T-helper 2 cell treated with Interferon-gamma antibody and Interleukin-4, amounts not matched to agents 100 ng/mL and 5 ng/mL, for 36 hours (primary cell): ENCODE measurements around the gene ITGAE. TPM values are rescaled to one million over a fixed set of nuclear protein-coding genes. Genes with fewer than 3 reads are reported as not detected.
"Not testable (repeated sequence)": the region's sequence is repeated elsewhere in the genome, so short reads cannot be mapped to it uniquely, and the experiment has no call there.

Experiments
- intact Hi-C: fragments of 100-400 bp; cut with micrococcal nuclease; formaldehyde crosslinking; loops from one replicate; pipeline ENCODE4 v1.15.1; 2023
- total RNA-seq: library from RNA; stranded (reverse); gene quantifications from 2 replicates; pipeline ENCODE4 v1.2.3, GENCODE V29; 2022

ITGAE gene
- total RNA-seq, 1 donor from 2014 or later, result 34.5 TPM

GRCh38 chr17:3796822-3797170, 4.2 kb downstream of the ITGAE start:
- intact Hi-C loops, result loop anchor here (5.0 kb wide), 1 partner anchor 44 kb away; no protein-coding TSS in a partner anchor

DNA sequence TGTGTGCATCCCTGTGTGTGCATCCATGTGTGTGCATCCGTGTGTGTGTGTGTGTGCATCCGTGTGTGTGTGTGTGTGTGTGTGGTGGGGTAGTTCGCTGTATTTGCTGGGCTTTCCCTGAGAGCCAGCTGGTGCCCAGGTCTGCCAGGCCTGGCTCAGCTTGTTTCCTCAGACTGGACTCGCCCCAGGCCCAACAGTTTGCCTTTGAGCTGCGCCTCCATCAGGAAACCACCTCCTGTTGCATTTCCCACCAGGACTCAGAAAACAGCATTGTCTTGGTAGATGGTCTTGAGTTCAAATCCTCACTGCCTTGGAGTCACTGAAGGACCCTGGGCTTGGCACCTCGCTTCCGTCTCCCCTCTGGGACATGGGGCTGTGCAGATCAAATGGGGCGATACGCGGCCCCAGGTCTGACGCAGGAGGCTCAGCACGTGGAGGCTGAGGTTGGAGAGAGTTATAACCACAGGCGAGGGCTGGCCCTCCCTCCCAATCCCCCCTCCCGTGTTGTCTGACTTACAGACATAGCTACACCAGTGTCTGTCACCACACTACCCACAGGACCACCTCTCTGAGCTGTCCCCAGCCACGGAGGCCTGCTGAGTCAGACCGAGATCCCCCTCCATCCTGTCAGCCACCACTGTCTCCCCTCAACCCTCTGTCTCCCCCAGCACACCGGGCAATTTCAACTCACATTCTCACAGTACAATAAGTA, 4.7 kb downstream of the ITGAE start:
- intact Hi-C loops, result loop anchor here (5.0 kb wide), 1 partner anchor 44 kb away; no protein-coding TSS in a partner anchor

GRCh38 chr17:3795390-3796102, 5.4 kb downstream of the ITGAE start:
- intact Hi-C loops, result loop anchor here (5.0 kb wide), 1 partner anchor 43 kb away; no protein-coding TSS in a partner anchor

DNA sequence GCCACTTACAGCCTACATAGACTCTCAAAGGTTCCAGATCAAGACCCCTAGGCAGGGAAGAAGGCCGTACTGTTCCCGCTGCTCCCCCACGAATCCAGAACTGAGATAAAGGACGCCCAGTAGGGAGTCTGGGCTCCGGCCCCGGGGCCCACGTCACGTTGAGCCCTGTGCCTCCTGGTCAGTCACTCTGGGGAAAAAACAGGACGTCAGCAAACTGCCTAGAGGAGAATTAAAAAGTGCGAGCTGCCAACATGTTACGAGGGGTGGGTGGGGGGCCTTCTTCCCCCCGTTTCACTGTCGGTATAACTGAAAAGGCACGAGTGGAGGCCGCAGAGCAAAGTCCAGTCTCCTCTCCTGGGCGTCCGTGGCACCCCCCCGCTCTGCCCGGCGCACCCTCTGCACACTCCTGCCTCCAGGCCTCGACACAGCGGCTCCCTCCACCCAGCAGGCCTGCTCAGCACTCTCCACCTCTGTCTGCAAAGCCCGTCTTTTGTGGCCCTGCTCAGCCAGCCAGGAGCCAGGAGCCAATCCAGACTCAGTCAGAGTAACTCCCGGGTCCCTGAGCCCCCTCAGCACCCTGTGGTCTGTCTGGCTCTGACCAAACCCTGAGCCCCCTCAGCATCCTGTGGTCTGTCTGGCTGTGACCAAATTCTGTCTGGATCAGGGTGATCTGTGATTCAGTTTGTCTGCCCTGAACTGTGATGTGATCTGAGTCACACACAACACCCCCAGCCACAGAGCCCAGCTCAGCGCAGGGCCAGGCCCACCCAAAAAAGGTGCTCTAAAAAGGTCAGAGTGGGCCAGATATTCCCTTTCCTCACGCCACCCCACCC, 6.2 kb downstream of the ITGAE start:
- intact Hi-C loops, result loop anchor here (5.0 kb wide), 1 partner anchor 42 kb away; no protein-coding TSS in a partner anchor

- intact Hi-C loops, result not testable (repeated sequence)
Measured at GRCh38 chr17:3794152-3794551, 6.8 kb downstream of the ITGAE start.

GRCh38 chr17:3793258-3793657, 7.7 kb downstream of the ITGAE start:
- intact Hi-C loops, result not testable (repeated sequence)

GRCh38 chr17:3792481-3792880, 8.5 kb downstream of the ITGAE start:
- intact Hi-C loops, result no loop called here

GRCh38 chr17:3788200-3788599, 12.8 kb downstream of the ITGAE start:
- intact Hi-C loops, result no loop called here

- intact Hi-C loops, result not testable (repeated sequence)
Measured at GRCh38 chr17:3785323-3785722, 15.7 kb downstream of the ITGAE start.

DNA sequence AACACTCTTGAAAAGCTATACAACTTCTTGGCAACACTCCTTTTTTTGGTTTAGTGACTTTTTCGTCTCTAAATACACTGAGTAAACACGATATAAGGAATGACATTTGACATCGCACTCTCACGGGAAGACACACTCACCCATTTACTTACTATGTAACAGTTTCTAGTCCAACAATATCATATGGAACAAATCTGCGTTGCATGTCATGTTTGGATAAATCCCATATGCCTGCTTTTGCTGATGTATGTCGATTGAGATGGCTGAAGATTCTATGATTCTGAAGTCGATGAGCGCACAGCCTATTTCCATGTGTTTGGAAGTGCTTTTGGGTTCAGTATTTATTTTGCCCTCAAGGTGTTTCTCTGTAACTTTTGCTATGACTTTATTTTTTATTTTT, 18.2 kb downstream of the ITGAE start:
- intact Hi-C loops, result no loop called here

- intact Hi-C loops, result no loop called here
Measured at GRCh38 chr17:3780986-3781385, 20.0 kb downstream of the ITGAE start.

DNA sequence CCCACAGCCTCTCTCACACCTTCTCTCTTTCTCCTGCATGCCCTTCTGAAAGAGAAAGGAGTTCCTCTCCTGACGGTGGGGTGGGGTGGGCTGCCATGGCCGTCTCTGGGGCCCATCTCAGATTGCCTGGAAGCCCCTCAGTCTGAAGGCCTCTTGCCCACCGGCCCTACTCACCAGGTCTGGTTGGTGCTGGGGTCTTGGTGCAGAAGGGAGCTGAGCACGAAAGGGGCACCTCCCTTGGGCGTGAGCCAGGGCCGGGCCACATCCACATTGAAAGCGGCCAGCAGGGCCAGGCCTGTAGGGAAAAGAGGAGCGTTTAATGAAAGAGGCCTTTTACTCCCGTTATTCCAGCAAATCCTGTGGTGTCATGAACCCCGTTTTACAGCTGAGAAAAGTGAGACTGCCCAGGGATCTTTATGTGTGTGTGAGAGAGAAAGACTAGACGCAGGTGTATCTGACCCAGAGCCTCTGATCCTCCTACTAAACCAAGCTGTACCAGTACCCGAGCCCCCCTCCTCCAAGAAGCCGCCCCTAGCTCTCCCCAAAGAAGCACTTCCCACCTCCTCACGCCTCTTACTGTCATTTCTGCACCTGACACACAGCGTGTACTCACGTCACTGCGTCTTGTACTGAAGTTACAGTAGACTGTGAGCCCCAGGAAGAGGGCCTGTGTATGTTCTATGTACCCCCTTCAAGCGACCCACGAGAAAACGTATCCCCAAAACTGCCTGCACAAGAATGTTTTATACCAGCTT, 23.4 kb downstream of the ITGAE start:
- intact Hi-C loops, result no loop called here

DNA sequence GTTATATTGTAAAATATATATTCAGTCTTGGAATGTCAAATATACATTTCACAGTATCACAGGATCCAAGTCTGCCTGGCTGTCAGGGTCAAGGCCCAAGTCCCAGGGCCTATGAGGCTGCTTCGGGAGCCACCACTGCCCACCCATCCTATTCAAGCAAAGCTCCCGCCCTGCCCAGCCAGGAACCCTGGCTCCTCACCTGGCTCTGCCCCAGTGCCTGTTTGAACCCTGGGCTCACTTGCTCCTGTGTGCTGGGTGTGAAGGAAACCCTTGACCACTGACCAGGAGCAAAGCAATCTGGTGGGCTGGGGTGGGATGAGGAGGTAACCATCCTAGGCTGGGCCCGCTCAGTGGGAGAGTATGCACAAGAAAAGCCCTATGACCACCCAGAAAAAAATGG, 27.0 kb downstream of the ITGAE start:
- intact Hi-C loops, result no loop called here

DNA sequence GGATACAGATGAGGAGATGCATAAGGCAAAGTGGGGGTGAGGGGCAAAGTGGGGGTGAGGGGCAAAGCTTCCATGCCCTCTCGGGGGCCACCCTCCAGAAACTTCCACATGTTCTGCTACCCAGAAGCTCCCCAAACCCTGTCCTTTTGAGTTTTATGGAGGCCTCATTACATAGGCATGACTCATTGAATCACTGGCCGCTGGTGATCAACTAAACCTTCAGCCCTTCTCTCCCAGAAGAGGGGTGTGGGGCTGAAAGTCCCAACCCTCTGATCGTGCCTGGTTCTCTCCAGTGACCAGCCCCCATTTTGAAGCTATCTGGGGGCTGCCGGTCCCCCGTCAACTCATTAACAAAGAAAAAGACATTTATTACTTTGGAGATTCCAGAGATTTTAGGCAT, 27.5 kb downstream of the ITGAE start:
- intact Hi-C loops, result no loop called here

GRCh38 chr17:3772764-3773163, 28.2 kb downstream of the ITGAE start:
- intact Hi-C loops, result no loop called here

DNA sequence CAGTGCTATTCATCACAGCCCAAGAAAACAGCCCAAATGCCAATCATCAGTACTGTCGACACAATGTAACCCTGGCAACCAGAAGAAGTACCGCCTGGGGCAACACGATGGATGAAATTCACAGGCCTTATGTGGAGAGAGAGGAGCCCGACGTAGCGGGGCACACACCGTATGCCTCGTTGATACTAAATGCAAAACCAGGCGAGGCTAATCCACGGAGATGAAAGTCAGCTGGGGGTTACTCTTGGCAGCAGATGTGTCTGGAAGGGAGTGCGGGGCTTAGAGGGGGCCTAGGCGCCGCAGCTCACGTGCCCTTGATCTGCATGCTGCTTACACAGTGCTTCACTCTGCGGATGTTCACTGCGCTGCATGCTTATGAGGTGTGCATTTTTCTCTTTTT, 29.8 kb downstream of the ITGAE start:
- intact Hi-C loops, result no loop called here

- intact Hi-C loops, result no loop called here
Measured at GRCh38 chr17:3770466-3770865, 30.5 kb downstream of the ITGAE start.

DNA sequence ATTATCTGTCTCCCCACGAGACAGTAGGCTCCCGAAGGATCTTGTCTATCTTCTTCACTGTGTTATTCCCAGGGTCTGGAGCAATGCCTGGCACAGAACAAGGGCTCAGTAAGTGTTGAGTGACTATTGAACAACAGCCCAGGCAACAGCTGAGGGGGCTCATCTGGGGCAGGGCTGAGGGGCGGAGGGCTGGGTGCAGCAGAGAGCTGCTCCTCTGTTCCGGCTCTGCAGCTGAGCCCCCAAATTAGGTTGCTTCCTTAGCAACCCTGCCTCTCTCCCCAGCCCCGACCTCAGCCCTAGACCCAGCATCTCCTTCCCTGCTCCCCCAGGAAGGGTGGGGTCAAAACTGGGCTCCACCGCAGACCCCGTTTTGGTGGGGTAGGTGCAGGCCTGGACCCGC, 32.2 kb downstream of the ITGAE start:
- intact Hi-C loops, result no loop called here

DNA sequence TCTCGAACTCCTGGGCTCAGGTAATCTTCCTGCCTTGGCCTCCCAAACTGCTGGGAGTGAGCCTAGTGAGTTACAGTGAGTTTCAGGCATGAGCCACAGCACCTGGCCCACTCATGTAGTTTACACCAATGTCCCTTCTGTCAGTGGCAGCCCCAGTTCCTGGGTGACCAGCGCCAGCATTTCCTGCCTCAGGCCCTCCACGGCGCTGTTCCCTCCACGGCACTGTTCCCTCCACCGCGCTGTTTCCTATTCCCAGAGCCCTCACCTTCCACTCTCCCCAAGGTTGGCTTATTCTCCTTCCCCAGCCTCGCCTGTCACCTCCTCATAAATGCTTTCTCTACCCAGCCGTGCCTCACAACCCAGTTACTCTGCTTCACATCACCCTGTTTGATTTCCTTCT, 32.6 kb downstream of the ITGAE start:
- intact Hi-C loops, result no loop called here

DNA sequence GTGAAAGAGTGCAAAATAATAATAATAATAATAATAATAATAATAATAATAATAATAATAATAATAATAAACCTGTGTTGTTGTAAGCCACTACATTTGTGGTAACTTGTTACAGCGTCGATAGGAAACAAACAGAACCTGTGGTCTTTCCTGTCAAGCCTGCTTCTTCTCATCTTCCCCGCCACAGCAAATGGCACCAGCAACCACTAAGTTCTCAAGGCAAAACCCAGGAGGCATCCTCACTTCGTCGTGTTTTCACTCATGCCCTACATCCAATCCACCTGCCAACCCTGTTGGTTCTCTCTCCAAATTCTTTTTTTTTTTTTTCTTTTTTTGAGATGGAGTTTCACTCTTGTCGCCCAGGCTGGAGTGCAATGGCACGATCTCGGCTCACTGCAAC, 34.2 kb downstream of the ITGAE start:
- intact Hi-C loops, result no loop called here

DNA sequence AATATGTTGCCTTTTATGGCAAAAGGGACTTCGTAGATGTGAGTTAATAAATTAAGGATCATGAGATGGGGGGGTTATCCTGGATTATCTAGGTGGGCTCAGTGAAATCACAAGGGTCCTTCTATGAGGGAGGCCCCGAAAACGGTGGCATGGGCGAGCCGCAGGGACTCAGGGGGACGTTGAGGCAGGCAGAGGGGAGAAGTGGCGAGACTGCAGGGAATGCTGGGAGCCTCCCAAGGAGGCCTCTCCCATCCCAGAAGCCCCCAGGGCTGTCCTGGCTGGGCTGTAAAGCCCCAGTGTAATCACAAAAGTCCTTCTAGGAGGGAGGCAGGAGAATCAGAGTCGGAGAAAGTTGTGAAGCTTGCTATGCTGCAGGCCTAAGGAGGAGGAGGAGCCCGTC, 35.0 kb downstream of the ITGAE start:
- intact Hi-C loops, result loop anchor here (1.0 kb wide), 1 partner anchor 11 kb away; no protein-coding TSS in a partner anchor
